Measurements from ENCODE around the gene JMY.
A peak's percentile ranks its signal among the peaks of the same experiment; 100 is the strongest.

The JMY gene, protein sequence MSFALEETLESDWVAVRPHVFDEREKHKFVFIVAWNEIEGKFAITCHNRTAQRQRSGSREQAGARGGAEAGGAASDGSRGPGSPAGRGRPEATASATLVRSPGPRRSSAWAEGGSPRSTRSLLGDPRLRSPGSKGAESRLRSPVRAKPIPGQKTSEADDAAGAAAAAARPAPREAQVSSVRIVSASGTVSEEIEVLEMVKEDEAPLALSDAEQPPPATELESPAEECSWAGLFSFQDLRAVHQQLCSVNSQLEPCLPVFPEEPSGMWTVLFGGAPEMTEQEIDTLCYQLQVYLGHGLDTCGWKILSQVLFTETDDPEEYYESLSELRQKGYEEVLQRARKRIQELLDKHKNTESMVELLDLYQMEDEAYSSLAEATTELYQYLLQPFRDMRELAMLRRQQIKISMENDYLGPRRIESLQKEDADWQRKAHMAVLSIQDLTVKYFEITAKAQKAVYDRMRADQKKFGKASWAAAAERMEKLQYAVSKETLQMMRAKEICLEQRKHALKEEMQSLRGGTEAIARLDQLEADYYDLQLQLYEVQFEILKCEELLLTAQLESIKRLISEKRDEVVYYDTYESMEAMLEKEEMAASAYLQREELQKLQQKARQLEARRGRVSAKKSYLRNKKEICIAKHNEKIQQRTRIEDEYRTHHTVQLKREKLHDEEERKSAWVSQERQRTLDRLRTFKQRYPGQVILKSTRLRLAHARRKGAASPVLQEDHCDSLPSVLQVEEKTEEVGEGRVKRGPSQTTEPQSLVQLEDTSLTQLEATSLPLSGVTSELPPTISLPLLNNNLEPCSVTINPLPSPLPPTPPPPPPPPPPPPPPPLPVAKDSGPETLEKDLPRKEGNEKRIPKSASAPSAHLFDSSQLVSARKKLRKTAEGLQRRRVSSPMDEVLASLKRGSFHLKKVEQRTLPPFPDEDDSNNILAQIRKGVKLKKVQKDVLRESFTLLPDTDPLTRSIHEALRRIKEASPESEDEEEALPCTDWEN

DNA sequence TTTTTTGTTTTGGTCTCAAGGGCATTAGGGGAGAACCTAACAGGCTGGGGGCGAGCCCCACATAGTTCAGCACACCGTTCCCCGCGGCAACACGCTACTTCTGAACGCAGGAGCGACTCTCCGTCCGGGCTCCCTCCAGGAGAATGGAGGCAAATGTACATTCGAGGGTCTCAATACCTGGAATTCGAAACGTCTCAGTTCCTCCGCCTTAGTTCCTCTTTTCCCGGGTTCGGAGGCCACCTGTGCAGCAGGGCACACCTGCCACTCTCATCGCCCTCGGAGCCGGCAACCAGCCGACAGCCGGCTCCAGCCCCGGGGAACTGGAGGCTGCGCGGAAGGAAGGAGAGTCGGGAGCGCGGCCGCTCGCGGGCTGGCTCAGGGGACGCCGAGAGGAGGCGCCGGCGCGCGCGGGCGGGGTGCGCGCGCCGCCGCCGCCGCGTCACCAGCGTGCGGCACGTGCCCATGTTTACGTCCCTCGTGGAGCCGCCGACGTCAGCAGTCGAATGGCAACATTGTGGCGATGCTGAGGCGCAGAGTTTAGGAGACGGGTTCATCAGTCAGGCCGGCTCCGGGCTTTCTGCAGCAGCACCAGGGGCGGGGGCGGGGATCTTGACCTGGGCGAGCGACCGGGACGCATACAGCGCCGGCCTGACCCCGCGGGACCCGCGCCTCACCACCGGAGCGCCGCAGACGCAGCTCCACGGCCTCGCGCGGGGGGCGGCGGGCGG lies at the start of gene JMY:
Gene JMY, plus strand, starts transcription at position 498 of the 728 bp plus-strand sequence. CDS start 520 bp downstream, outside the sequence.
- peak; percentile 63 for DNase-seq

DNA sequence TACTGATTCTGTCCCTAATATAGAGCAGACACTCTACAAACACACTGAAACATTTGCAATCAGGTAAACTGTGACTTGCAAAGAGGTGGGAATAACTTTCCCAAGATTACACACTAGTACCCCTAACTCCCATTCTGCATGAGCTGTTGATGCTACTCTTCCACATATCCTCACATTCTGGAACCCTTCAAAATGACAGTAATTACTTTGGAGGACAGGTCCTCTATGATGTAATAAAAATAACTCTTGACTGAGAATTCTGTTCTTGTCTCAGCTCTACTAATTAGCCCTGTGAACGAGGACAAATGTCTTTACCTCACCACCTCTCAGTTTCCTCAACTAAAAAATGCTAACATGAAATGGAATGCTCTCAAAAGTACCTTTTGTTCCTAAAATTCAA lies 49.5 kb upstream of the JMY start:
- no peak for DNase-seq

DNA sequence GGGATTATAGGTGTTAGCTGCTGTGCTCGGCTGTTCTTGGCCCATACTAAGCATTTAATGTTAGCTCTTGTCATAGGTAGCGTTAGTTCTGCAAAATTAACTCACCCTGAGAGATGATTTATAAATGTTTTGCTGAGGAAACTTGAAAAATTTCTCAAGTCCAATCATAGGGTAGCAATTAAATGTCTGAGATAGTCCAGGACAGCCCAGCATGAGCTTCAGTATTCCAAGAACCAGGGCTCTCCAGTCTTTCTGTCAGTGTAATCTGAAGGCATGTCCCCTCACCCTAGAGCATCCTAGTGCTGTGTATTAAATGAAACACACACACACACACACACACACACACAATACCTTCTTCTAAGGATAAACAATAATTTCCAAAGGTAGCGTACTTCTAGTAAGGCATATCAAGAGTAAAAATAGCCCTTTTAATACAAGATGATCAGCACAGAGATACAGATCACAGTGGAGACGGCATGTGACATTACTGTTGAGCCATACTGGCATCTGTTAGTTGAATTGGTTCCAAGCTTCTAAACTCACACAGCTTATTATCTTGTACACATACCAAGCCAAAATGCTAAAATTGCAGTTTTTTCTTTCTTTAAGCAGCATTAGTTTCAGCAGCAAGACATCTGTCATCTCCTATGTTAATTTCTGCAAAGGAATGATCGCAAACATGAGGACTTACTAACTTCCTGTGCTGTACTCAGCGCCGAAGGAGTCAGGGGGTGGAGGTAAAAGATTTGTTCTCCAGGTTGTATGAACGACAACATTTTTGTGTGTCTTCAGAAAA lies 46.3 kb upstream of the JMY start:
- DNase-seq: no peak

DNA sequence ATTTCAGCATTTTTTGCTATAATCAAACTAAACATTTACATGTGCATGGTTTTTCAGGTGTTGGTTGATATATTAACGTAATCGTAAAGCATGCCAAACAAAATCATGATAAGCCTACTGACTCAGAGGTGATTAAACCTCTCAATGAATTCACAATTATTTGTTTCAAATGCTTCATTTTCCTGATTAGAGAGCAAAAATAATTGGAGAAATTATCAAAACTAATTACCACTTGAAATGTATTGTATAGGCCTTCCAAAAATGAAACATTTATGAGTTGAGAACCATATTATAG lies 45.7 kb upstream of the JMY start:
- no peak for DNase-seq

DNA sequence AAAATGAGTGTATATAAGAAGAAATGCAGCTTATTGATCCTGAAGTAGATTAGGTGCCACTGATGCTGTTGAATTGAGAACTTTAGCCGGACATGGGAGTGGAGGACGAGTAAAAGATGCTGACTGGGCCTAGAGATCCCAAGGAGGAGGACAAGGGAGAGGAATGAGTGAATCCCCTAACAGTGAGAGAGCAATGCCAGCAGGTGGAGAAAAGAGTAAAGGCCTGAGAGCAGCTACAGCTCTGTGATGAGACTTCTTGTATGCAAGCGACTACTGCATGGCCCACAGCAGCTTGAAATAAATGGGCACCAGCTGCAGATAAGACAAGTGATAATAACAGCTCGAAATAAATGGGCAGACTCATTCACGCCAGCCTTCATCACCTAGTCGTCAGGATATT lies 44.5 kb upstream of the JMY start:
- DNase-seq: no peak

DNA sequence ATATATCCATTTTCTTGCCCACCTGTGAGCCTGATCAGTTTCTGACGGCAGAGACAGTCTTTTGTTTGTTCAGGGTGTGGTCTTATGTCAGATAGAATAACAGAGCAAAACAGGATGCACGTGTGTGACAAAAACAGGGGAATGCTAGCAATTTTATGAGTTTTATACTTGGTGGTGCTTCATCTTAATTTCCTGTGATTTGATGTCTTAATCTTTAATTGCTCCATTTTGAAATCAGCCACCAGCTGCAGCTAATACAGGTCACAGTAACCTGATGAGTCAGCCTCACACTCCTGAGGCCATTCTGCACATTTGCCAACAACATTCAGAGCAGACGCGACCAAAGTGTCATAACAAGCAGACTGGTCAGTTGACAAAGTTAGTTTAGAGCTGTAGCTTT lies 42.3 kb upstream of the JMY start:
- no peak for DNase-seq

DNA sequence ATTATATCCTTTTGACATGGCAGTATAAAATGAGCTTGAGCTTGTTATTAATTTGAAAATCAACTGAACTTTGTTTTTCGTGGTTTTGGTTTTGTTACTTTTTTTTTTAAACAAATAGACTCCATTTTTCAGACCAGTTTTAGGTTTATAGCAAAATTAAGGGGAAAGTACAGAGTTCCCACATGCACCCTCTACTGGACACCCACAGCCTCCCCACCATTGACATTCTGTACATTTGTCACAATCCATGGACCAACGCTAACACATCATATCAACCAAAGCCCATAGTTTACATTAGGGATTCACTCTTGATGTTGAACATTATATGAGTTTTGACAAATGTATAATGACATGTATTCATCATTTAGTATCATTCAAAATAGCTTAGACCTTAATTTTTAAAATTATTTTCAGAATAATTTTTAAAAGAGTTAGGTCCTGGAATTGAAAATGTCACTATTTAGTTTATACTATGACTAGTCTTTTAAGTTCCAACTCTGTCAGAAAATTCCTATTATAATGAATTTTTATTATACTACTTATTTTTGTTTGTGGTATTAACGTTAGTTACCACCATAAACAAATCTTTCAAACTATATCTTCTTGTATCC lies 35.3 kb upstream of the JMY start:
- DNase-seq: no peak

DNA sequence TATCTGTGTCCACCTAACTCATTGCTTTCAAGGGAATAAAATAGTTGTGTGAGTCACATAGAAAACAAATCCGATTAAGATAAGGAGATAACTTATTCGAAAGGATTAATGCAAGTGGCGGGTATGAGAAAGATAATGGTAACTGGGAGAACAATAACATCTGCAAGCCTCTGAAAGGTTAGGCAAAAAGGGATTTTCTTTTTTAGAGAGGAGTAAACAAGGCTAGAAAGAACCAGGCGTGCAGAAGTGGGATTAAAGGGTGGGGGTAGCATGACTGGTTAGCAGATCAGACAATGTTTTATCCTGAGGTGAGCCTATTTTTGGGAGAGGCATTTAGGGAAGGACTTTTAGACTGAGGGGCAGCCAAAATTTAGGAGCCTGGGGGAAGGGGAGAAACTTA lies 34.7 kb upstream of the JMY start:
- DNase-seq: no peak

DNA sequence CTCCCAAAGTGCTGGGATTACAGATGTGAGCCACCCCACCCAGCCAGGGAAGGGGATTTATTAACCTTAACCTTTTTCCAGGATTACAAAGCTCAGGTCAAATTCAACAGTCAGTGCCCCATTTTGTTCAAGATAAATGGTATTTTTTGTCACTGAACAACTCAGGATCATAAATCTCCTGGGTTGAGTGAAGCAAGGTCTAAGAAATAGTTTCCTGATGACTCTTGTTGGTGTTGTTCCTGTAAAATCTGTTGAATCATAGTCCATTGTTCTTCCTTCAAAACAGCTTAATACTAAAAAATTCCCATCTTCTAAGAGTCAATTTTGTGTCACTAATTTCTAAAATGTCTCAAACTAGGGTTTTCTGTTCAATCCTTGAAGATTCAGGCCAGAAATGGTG lies 33.9 kb upstream of the JMY start:
- no peak for DNase-seq

DNA sequence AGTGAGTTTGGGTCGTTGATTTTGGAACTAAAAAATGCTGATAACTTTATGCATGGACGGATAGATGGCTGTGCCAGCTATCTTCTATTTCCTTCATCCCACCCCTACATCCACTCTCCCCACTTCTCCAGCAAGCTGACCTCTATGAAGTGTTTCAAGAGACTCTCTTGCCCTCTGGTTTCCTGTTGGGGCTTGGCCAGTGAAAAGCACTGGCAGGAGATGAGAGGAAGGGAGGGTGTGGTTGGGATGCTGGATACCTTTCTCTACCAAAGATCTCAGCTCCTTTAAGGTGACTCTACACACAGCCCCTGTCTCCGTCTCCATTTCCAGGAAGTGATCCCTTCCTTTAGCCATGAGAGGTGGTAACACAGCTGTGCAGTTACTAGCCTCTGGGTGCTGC lies 30.0 kb upstream of the JMY start:
- no peak for DNase-seq

DNA sequence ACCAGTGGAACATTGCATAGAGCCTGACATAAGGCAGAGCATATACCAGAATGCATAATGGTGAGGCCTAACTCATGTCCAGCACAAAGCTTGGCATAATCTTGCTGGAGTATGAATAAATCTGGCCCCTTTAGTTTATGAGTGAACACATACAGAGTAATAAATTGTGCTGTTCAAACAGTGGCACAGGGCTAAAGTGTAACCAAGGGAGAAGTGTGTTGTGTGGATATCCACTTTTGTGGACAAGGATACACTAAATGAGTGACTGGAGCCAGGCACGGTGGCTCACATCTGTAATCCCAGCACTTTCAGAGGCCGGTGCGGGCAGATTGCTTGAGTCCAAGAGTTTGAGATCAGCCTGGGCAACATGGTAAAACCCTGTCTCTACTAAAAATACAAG lies 29.4 kb upstream of the JMY start:
- DNase-seq: no peak

DNA sequence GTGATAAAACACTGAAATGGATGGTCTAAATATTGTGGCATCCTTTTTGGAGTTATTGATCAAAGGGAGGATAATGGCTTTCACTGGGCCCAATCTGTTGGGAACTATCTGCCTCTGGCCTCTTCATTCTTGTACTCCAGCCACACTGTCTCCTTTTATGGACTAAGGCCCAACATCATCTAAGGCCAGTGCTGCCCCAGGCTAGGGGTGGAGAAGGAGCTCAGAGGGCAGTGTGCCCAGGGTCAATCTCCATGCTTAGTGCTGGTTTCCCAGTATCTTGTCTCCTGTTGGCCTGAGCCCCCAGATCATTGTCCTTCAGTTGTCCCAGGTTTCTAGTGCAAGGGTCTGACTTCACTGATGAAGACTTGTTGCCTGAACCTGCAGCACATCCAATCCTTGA lies 26.4 kb upstream of the JMY start:
- DNase-seq: no peak

DNA sequence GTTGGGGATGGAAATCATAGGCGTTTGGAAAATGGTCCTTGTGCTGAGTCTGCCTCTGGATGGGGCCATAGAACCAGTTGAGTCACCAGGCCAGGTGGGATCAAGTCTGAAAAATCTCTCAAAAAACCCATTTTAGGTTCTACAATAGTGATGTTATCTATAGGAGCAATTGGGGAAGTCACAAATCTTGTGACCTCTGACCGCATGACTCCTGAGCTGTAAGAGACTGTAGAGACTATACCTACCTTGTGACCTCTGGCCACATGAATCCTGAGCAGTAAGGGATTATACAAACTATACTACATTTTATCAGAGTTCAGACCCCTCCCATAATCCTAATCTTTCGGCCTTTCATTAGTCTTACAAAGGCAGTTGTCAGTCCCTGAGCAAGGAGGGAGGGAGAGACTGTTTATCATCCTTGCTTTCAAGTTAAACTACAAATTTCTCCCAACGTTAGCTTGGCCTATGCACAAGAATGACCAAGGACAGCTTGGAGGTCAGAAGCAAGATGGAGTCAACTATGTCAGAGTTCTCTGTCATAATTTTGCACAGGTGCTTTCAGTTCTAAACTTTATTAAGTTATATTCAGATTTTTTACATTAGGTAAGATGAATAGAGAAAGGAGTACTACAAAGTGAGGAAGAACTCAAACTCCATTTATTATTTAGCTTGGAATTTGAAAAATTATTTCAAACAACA lies 11.5 kb upstream of the JMY start:
- DNase-seq: no peak

DNA sequence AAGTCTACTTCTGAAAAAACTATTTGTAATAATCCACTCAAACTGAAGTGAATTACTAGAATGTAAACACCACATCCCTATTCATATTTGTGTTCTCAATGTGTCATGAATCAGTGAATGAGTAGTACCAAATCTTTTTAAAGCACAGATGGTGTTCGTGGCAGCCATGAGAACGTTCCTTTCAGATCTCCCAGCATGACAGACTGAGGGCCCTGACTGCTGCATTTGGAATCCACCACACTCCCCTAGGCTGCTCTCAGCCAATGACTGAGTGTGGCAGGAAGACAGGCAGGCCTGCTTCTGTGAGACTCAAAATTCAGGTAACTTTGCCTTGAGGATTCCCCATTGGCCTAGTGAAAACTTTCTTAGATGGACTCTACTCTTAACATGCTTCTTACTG lies 10.9 kb upstream of the JMY start:
- no peak for DNase-seq

DNA sequence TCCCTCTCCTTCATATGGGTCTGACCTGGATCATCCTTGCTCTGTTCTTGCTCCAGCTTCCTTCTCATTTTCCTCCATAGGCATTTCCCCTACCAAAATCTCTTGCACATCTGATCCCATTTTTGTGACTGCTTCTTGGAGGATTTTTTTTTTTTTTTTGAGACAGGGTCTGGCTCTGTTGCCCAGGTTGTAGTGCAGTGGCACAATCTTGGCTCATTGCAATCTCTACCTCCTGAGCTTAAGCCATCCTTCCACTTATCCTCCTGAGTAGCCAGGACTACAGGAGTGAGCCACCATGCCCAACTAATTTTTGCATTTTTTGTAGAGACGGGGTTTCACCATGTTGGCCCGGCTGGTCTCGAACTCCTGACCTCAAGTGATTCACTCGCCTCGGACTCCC lies 10.5 kb upstream of the JMY start:
- no peak for DNase-seq

DNA sequence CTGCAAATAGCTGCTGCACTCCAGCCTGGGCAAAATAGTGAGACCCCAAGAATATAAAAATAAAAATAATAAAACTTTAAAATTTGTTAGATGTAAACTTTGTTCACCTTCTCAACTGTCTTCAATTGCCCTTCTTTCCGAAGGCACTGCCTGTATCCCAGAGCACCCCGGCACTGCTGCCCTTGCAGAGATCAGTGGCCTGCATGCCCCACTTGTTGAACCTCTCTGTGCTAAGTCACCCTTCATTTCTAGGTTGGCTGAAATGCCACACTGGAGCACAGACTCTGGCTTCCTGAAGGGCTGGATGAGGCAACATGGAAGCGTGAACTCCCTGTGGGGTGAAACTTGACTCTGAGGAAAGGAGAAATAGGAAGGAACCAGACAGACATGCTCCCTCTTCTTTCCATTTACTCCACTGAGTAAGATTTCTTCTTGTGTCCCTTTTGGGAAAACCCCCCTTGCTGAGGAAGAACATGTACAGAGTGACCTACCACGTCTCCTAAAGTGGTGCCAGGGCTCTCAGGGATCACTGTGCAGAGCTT lies 8.4 kb upstream of the JMY start:
- no peak for DNase-seq

DNA sequence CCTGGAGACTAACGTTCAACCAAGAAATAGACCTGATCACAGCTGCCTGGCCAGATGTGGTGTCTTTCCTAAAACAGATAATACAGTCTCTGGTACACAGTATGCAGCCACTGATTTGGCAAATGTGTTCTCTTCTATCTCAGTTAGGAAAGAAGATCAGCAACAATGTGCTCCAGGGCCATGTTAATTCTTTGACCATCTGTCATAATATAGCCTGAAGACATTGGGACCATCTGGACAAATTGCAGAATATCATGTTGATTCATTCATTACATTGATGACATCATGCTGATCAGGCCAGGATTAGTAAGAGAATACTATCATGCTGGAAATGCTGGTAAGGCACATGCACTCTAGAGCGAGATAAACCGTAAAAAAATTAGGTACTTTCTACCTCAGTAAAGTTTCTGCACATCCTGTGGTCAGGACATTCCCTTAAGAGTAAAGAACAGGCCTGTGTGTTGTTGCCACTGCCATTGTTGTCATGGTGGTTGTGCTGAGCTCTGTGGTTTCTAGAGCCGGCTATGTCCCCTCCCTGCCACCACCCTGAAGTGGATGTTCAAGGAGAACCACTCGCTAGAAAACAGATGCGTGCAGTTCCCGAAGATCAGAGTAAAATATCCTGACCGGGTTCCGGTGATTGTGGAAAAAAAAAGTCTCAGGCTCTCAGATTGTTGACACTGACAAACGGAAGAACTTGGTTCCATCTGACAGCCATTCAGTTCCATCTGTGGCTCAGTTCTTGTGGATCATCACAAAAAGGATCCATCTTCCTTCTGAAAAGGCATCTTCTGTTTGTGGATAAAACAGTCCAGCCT lies 6.4 kb upstream of the JMY start:
- no peak for DNase-seq

DNA sequence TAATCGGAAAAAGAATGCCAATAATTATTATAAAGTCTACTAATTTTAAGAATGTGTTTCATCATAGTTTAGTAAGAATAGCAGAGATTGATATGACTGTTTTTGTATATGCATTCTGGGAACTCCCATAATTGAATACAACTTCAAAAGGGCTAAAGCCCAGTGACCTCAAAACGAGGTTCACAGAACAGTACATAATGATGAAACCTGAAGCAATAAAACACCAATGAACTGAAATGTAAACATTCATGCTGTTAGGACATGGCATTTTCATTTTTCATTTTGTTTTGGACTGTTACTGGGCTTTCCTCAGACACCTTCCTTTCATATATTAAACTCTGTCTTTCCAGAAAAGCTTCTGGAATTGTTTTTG lies 684 bp upstream of the JMY start:
- no peak for DNase-seq

DNA sequence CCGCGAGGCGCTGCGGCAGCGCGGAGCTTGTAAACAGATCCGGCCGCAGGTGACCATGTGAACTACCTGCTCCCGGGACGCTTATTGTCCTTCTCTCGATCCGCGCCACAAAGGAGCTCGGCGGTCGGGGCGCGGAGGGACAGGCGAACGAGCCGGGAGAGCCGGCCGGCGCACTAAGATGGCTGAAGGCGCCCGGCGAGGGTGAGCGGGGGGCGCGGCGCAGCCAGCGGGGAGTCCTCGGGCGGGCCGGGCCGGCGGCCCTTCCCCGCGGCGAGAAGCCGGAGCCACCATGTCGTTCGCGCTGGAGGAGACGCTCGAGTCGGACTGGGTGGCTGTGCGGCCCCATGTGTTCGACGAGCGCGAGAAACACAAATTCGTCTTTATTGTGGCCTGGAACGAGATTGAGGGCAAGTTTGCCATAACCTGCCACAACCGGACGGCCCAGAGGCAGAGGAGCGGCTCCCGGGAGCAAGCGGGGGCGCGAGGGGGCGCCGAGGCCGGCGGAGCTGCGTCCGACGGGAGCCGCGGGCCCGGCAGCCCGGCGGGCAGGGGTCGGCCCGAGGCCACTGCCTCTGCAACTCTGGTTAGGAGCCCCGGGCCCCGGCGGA lies 535 bp downstream of the JMY start:
- DNase-seq: no peak
